Middle frontal gyrus (tissue), 1 donor: ENCODE results near the gene CD79A.
"Not testable (repeated sequence)": the region's sequence is repeated elsewhere in the genome, so short reads cannot be mapped to it uniquely, and the experiment has no call there.

Experiments used
- DNase-seq: peaks from one replicate; pipeline ENCODE4 v3.0.0-alpha.2; 2015; ENCODE audit warnings: low spot score; ENCODE audit errors: extremely low spot score

The CD79A gene

DNA sequence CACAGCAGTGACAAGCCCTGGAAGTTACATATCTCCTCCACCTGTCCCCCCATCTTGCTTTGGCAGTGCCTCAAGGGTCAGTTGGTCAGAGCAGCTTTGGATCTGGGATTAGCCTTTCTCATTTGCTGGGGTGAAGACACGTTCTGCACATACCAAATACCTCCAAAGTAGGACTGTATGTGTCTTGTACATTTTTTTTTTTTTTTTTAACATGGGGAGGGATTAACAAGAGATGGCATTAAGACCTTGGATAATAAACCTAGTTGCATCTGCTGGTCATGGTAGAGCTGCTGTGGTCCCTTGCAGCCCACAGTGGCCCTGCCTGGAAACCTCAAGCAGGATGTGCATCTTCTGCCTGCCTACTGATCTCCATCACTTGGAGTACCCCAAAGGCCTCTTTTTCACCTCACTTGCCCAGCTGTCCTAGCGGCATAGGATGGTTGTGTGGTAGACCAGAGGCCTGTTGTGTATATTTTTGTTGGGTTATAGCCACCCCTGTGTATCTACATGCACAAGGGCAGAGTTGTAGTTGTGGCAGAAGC lies 14.6 kb upstream of the CD79A start:
- DNase-seq: no peak

DNA sequence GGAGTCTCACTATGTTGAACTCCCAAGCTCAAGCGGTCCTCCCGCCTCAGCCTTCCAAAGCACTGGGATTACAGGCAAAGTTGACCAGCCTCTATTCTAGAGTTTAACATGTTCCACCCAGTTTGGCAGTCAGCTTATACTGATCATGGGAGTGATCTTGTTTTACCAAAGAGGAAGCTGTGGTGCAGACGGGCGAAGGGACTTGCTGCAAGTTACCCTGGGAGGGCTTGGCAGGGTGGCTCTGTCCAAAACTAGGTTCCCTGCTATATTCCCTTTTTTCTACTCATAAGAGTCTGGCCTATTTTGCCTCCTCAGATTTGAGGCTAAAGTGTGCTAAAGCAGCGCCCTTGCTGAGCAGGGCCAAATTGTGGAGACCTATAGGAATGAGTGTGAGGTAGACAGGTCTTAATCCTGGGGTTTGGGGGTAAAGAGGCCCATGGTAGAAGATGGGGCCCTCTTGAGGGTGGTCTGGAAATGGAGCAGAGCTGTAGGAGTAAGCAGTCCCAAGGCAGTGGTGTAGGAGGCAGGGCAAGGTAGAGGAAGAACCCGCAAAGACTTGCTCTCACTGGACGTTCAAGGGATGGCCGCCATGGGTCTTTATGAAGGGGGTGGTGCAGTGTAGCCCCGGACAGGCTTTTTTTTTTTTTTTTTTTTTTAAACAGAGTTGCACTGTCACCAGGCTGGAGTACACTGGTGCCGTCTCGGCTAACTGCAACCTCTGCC lies 13.7 kb upstream of the CD79A start:
- DNase-seq: no peak

DNA sequence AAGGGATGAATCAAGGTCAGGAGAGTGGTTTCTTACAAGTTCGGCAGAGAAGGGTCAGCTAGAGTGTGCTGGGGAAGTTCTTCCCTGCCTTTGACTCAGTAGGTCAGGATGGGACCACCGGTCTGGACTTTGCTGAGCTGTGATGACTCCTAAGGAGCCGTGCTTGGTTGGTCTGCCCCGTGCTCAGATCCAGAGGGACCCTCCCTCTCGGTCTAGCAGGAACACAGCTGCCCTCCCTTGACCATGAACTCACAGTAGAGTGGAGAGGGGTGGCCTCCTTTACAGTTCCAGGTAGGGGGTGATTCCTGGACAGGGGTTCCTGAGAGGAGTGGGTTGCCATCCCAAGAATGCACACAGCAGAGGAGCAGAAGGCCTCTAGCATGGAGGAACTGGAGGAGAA lies 12.7 kb upstream of the CD79A start:
- DNase-seq: no peak

DNA sequence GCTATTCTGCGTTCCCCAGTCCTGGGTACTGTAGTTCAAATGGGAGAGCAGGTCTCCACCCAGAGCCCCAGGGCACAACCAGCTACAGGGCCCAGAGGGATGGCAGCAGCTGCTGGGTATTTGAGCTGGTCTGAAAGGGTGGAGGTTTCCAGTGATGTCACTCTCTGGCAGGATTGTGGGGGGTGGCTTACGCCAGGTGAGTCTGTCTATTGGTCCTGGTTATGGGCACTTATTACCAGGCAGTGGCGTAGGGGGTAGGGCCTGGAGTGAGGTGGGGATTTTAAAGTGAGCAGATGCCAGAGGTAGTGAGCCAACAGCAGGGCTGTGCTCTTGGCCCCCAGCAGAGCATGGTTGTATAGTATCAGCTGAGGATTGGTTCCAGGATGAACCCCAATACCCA lies 10.8 kb upstream of the CD79A start:
- DNase-seq: no peak

DNA sequence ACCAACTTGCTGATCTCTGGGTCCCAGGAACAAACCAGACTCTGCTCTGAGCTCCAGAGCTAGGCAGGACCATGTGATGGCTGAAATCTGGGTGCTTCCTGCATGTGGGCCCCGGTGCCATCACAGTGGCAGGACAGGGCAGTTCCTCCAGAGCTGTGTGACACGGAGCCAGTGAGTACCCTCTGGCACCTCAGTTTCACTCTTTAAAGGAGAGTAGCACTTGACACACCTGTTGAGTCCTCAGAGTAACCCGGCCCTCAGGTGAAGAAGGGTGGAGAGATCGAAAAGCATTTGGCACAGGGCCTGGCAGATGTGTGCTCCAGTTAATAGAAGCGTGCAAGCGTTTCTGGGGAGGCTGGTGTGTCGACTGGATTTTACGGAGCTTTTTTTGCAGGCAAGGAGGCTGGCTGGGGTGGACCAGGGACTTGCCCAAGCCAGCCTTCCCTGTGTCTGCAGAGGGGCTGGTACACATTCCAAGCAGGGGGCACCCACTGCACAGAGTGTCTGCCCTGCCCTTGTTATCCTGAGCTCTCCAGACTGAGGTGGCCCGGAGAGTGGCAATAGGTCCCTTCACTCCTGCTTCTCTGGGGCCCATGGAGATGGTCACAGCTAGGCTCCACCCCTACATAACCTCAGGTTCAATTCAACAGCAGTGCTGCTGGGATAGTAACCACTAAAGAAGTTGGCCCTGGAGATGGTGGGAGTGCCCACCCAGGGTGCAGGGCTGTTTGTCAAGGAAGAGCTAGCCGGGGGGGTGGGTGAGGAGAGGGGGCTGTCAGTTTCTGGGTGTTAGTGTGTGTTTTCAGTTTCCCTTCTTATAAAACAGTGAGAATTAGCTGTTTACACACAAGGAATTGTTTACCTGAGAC lies 8.7 kb upstream of the CD79A start:
- no peak for DNase-seq

DNA sequence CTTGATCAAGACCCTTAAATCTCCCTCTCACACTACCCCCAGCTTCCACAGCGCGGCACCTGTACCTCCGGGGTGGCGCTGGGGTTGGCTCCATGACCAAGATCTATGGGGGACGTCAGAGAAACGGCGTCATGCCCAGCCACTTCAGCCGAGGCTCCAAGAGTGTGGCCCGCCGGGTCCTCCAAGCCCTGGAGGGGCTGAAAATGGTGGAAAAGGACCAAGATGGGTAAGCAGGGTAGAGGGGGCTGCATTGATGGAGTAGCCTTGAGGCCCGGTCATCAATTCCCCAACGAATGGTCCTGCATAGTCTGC lies 8.1 kb upstream of the CD79A start:
- DNase-seq: no peak

DNA sequence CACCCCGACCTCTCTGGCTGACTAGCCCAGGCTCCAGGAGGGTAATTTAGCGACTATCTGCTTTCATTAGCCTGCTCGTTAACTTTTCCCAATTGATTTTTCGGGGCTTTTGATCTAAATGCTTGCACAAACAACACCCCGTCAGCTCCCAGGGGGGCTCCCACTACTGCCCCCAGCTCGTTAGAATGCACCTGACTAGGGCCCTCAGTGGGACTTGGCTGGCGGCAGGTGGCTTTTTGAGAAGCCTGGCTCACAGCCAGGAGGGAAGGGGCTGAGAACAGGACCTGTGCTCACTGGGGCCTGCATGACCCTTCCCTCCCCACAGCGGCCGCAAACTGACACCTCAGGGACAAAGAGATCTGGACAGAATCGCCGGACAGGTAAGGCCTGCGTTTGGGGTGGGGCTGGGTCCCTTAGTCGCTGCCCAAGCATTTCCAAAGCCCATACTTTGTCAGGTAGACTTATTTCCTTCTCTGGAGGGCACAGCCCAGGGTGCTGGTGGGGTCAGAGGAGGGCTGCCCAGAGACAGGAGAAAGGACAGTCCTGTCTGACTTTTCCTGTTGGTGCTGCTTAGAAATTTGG lies 7.6 kb upstream of the CD79A start:
- DNase-seq: no peak

DNA sequence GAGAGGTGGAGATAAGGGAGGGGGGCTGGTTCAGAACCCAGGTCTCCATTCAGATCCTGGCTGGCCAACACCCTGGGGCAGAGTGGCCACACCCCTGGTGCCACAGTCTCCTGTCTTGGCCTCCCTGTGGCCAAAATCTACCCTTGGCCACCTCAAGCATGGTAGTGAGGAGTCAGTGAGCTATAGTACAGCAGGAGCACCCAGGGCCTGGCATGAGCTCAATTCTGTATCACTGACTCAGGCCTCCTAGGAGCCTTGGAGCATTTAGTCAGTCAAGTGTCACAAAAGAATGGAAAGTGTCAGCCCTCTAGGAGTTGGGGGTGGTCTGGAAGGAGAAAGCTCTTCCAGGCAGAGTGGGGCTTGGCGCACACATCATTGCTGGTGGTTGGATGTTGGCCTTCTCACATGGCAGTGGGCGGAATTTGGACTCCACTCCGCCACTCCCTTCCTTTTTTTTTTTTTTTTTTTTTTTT lies 6.6 kb upstream of the CD79A start:
- no peak for DNase-seq

DNA sequence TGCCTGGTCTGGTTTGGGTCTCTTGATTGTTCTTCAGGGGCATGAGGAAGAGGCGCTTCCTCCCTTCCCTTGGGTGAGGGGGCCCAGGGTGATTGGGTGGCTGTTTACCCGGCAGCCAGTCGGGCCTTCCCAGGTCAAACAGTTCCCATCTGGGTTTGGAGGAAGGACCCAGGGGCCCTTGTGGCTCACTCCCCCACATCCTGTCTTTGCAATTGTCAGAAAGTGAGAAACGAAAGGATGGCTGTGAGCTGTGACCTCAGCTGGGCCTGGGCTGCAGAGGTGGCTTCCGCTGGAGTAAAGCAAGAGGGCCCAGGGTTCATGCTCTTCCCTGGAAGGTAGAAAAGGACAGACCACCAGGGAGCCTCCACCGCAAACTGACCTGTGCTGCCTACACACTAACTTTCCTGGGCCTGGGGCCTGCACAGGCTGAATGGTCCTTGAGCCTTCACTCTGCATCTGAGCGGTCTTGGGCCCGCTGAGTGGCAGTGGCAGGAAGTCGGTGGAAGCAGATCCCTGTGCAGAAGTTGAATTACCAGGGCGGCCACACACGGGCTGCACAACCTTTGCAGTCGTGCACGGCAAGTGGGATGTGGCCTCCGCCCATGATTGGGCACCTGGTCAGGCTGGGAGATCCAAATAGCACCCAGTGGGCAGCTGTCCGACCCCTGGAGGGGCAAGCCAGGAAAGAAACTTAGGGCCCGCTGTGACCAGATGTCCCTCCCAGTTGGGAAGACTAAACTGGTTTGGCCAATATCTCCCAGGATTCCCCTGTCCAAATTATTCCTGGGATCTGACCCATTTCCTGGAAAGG lies 5.3 kb upstream of the CD79A start:
- DNase-seq: no peak

DNA sequence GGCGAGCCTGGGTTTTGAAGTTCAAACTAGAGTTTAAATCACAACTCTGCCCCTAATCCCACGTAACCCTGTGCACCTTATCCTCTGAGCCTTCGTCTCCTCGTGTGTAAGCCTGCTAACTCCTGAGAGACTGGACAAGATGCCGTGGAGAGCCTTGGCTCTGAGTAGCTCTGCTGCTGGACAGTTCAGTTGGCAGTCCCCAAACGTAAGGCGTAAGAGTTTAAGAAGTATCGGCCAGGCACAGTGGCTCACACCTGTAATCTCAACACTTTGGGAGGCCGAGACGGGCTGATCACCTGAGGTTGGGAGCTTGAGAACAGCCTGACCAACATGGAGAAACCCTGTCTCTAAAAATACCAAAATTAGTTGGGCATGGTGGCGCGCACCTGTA lies 4.7 kb upstream of the CD79A start:
- DNase-seq: no peak

DNA sequence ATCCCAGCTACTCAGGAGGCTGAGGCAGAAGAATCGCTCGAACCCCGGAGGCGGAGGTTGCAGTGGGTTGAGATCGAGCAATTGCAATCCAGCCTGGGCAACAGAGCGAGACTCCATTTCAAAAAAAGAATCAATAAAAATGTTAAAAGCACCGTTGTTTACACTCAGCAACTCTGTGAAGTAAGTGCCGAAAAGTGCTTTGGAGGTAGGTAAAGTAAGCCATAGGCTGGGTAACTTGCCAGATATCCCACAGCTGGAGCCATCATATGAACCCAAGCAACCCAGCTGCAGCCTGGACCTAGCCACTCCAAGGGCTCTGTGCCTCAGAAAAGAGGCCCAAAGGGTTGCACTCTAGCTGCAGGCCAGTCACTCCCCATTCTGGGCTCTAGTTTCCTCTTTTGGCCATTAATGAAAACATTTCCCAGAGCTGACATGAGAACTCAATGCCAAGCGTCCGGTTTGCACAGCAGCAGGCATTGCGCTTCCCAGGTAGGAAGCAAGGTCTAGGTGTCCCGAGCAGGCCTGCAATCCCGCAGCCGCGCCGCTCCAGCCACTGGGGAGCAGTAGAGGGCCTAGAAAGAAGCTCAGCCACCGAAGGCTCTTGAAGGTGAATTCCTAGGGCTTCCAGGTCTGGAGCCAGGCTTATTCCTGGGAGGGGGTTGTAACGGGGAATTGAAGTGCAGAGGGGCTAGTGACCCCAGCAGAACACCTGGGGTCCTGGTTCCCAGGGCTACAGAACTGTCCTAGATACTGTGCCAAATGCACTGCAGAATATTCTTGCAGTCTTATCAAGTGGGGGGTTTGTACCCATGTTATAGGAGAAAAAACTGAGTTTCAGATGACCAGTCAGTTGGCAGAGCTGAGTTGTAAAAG lies 4.1 kb upstream of the CD79A start:
- no peak for DNase-seq

DNA sequence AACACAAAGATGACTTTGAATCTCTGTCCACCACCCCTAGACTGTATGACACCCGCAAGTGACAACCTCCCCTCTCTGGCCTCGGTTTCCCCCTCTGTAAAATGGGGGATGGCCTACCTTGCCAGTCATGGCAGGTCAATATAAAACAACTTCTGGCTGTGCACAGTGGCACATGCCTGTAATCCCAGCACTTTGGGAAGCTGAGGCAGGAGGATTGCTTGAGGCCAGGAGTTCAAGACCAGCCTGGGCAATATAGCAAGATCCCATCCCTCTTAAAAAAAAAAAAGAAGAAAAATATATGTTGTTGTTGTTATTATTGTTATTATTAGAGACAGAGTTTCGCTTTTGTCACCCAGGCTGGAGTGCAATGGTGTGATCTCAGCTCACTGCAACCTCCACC lies 1.1 kb upstream of the CD79A start:
- DNase-seq: not testable (repeated sequence)

DNA sequence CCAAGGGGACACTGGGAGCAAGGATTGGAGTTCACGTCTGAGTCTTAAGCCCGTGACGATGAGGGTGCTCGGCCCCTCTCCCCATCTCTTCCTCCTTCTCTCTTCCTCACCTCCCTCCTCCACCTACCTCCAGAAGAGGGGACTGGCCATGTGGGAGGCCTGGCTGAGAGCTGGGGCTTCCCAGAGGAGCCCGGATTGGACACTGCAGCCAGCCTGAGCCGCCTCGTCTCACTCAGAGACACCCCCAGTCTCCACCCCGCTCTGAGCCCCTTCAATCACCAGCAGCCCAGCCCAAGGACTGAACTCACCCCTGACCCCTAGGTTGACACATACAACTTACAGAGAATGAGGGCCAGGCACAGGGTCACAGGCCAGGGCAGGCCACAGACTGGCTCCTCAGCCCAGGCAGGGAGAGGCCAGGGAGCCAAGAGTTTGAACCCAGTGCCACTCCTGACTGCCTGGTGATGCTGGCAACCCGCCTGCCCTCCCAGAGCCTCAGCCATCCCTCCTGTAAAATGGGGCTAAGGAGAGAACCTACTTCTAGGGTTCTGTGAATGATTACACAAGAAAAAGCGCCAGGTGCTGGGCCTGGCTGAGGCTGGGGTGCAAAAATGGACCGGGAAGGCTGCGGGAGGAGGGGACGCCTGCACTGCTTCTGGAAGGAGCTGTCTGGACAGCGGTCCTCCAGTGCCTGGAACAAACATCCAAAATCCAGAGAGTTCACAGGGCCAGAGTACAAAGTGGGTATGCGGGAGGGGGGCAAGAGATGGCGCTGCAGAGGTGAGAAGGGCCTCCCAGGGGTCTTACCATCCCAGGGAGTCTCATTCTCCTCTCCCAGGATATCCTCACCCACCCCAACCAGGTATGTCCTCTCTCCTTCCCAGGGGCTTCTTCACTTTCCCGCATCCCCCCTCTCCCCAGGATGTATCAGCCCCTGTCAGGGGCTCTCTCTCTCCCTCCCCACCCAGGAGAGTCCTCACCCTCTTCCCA lies 1.1 kb downstream of the CD79A start:
- no peak for DNase-seq

DNA sequence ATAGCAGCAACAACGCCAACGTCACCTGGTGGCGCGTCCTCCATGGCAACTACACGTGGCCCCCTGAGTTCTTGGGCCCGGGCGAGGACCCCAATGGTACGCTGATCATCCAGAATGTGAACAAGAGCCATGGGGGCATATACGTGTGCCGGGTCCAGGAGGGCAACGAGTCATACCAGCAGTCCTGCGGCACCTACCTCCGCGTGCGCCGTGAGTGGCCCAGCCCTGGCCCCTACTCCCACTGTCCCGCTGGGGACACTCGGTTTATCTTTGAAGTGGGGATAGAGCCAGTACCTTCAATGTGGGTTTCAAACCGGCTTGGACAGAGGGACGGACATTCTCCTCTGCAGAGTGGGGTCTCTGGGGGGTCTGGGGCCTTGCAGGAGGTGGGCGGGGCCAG lies 2.0 kb downstream of the CD79A start:
- DNase-seq: no peak

DNA sequence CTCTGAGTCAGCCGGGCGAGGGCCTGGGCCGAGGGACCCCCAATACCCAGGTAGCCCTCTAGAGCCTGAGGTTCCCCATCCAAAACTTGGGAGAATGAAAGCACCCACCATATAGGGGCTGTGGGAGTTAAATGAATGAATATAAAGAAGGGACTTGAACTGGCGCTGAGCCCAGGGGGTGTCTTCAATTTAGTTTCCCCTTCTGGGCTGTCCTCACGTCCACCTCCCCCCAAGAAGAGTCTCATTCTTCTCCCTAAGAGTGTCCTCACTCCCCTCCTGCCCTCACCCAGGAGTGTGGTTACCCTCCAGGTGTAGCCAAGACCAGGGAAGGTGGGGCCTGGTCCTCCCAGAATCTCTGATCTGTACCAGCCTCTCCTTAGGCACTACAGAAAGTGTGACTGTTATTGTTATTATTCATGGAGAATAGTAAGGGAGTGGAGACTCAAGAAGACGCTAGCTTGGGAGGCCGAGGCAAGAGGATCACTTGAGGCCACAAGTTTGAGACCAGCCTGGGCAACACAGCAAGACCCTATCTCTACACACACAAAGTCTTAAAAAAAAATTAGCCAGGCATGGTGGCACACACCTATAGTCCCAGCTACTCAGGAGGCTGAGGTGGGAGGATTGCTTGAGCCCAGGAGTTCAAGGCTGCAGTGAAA lies 2.7 kb downstream of the CD79A start:
- DNase-seq: no peak

DNA sequence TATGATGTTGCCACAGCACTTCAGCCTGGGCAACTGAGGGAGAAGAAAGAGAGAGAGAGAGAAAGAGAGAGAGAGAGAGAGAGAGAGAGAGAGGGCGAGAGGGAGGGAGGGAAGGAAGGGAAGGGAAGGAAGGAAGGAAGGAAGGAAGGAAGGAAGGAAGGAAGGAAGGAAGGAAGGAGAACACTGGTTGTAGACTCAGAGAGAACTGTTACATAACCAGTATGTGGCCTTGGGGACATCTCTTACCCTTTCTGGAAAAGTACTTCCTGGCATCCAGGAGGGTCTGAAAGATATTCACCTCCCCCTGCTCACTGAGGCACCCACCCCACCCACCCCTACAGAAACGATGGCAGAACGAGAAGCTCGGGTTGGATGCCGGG lies 3.2 kb downstream of the CD79A start:
- no peak for DNase-seq

DNA sequence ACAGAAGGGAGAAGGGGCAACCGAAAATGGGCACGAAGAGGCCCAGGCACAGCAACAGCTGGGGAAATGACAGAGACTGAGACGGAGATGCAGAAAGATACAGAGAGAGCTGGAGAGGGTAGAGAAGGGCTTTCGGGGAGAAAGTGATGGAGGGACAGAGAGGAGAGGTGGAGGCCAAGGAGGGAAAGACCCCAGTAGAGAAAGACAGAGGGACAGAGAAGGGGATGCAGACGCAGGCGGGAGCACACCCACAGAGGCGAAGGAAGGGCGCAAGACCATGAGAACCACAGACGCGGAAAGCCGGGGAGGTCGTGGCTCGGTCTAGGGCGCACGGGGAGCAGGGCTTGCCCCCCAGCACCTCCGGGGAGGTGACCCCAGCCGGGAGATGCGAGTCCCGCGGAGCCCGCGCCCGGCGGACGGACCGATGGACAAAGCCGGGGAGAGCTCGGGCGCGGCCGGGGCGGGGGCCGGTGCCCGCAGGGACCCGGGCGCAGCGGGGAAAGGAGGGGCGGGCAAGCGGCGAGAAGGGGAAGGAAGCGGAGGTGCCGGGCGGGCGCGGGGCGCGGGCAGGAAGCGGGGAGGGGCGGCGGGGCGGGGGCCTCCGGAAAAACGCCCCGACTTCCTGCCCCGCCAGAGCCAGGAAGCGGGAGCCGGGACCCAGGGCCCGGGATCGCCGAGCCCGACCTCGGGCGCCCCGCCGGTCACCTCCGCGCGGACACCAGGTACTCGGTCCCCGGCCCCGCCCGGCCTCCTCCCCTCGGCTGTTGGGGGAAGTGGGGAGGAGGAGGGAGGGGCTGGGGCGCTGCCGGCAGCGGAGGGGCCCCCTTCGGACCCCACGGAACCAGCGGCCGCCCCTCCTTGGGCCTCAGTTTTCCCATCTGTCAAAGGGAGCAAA lies 5.7 kb downstream of the CD79A start, which contains the start of gene ARHGEF1:
Gene ARHGEF1 (plus strand): TSS at position 617 of the 895 bp plus-strand sequence. CDS start 4,899 bp downstream, outside the sequence.
- DNase-seq: no peak

DNA sequence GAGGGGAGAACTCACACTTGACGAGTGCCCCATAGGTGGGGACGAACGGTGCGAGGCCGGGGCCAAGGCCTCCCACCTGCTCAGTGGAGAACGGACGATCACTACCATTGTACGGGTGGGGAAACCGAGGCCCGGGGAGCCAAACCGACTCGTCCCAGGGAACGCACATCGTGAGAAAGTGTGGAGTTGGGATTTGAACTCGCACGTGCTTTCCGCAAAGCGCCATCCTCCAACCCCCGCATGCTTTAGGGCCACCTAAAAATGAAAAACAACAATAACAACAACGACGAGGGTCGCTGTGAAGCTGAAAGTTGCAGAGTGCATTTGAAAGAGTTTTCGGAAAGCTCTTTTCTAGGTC lies 6.4 kb downstream of the CD79A start:
- no peak for DNase-seq
